Measurements from ENCODE around the gene CARD19. TPM values are rescaled to one million over a fixed set of nuclear protein-coding genes. Genes with fewer than 3 reads are reported as not detected.

CARD19 gene
- total RNA-seq, 1 experiment from 2014 or later, result 54.5 TPM

GRCh38 chr9:93054758-93055704 is 41.0 kb upstream of the CARD19 start:
- no TSS peak for BruUV-seq (replicated peaks)
- no peak for ATAC-seq
- intact Hi-C loops (cut with micrococcal nuclease), result no loop called here

More at GRCh38 chr9:93054758-93055704, 41.0 kb upstream of the CARD19 start:
- DNase-seq (ENCODE audit: low read depth, low spot score), result no peak
- TF ChIP-seq EZH2phosphoT487 (IDR thresholded peaks at IDR 0.05; ENCODE audit: borderline replicate concordance) (no peak), ELF1 (IDR thresholded peaks at IDR 0.05; ENCODE audit: borderline replicate concordance, low read depth) (no peak), CTCF (IDR thresholded peaks at IDR 0.05 in 2 of 3, conservative IDR thresholded peaks at IDR 0.05 in 1 of 3; ENCODE audit: borderline replicate concordance in 1 of 3, insufficient read depth in 1 of 3, low read depth in 2 of 3, low read length in 2 of 3) (no peak)
- Histone ChIP-seq H3K79me2 (ENCODE audit: insufficient read depth, low read length) (no peaks in the 10 kb centered on the region), H3K9me3 (ENCODE audit: control insufficient read depth in 1 of 2, insufficient read depth in 1 of 2, low read depth in 1 of 2, low read length in 2 of 2) (no peaks in the 10 kb centered on the region), H3K36me3 (ENCODE audit: control insufficient read depth in 1 of 2, insufficient read depth in 2 of 2, low read length in 2 of 2) (no peaks in the 10 kb centered on the region), H3K4me2 (ENCODE audit: low read length) (no peak overlapping the region), H3K4me1 (ENCODE audit: control insufficient read depth in 1 of 2, insufficient read depth in 2 of 2, low read length in 2 of 2) (peaks cover 9 to 21% of the 10 kb centered on the region in 2 experiments), H3K27ac (ENCODE audit: low read depth, low read length) (no peak overlapping the region), H2AFZ (ENCODE audit: low read depth, low read length, poor library complexity, severe bottlenecking) (no peak overlapping the region), H3K4me3 (replicated peaks in 1 of 2; ENCODE audit: low read depth in 1 of 2, low read length in 2 of 2) (no peak overlapping the region), H3K9me2 (ENCODE audit: insufficient read depth) (no peaks in the 10 kb centered on the region), H3K27me3 (ENCODE audit: insufficient read depth, low read length) (no peaks in the 10 kb centered on the region), H4K20me1 (ENCODE audit: insufficient read depth) (no peaks in the 10 kb centered on the region), H3K9ac (ENCODE audit: low read length) (no peak overlapping the region)
- RAD21 ChIA-PET (ENCODE audit: low non-redundant PET in 1 of 2, low total read pairs in 2 of 2, uncharacterized antibody in 2 of 2, unreplicated experiment in 2 of 2), result no interaction called here
- POLR2A ChIA-PET, result no interaction called here
- CTCF ChIA-PET, result no interaction called here
